GM12872 (cell line): ENCODE measurements around the gene GJA4.
A peak's percentile ranks its signal among the peaks of the same experiment; 100 is the strongest.

Experiments
- TF ChIP-seq, protein P1 (sequence below): IDR thresholded peaks from 3 replicates; pipeline ENCODE4 v1.5.1; 2011; ENCODE audit warnings: low read depth, mild to moderate bottlenecking, low read length, moderate library complexity; ENCODE audit not compliant: insufficient read depth

The GJA4 gene

GRCh38 chr1:34785875-34786470, 6.8 kb upstream of the GJA4 start:
- TF ChIP-seq, protein P1, sequence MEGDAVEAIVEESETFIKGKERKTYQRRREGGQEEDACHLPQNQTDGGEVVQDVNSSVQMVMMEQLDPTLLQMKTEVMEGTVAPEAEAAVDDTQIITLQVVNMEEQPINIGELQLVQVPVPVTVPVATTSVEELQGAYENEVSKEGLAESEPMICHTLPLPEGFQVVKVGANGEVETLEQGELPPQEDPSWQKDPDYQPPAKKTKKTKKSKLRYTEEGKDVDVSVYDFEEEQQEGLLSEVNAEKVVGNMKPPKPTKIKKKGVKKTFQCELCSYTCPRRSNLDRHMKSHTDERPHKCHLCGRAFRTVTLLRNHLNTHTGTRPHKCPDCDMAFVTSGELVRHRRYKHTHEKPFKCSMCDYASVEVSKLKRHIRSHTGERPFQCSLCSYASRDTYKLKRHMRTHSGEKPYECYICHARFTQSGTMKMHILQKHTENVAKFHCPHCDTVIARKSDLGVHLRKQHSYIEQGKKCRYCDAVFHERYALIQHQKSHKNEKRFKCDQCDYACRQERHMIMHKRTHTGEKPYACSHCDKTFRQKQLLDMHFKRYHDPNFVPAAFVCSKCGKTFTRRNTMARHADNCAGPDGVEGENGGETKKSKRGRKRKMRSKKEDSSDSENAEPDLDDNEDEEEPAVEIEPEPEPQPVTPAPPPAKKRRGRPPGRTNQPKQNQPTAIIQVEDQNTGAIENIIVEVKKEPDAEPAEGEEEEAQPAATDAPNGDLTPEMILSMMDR, result no peak

GRCh38 chr1:34786521-34787325, 6.1 kb upstream of the GJA4 start:
- TF ChIP-seq, protein P1, result peak; percentile 97

DNA sequence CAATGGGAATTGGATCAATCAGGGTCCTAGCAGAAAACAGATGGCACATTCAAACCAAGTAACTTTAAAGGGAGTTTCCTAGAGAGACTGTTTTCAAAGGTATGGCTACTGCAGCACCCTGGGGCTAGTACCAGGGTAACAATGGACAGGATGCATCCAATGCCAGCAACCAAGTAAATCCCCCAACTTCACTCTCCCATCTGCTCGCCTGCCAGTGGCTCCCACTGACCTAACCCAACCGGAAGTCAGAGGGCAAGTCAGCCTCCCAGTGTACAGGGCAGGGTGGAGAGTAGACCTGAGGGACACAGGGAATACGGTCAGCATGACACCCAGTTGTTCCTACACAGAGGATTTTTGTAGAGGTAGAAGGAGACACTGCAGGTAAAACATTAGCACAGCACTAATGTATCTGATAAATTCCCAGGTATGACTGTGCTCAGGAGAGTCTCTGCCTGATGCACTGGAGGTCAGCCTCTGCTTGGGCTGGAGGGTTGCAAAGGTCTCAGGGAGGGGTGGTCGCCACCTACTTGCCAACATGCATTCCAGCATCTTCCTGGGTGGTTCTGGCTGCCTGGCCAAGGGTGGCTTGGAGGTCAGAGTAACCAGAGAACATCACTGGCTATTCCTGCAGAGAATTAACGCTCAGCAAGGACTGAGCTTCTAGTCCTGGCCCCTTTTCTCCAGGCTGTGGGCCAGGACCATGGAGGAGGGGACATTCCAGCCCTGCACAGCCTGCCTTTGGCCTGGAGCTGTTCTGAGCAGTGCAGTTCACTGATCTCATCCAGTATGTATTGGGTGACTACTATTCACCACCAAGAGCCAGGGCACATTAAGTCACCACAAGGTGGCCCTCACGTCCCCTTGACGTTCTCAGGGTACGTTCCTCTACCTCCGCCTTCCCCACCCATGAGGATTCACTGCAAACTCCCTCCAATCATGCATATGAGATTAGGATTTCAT, 5.1 kb upstream of the GJA4 start:
- TF ChIP-seq, protein P1, result peak; percentile 52

DNA sequence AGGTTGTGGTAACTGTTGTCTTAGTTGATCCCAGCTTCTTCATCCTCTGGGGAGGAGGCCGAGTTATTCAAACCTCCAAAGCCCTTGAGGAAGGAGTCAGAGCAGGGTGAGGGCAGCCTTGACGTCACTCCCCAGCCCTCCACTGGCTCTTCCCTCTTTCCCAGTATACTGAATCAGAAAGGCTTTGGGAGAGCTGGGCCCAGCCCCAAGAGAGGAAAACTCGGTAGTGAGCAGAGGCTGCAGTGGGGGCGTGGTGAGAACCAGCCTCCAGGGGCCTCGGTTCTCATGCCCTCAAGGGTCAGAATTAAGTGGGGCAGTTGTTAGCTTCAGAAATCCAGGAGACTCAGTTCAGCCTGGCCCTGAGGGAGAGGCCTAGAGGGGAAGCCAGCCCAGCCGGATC, 1.8 kb upstream of the GJA4 start:
- TF ChIP-seq, protein P1, result no peak

DNA sequence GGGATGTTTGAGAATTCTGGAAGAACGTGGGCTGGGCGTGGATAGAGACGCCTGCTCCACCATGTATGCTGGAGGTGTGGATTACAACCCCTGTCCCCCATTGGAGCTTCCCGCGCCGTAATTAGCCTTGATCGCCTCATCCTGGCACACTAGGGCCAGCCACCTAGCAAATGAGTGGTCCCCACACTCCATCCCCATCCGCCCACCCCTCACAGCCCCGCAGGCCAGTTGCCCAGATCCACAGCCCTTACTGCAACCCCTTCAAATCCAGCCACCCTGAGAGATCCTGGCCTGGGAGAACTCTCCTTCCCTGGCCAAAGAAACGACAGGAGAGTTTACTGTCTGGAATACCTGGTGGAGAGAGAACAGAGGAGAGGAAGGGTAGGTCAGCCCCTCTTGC, 375 bp upstream of the GJA4 start:
- TF ChIP-seq, protein P1, result no peak

GRCh38 chr1:34794001-34794789, 1.4 kb downstream of the GJA4 start:
- TF ChIP-seq, protein P1, result no peak
